Body of pancreas (tissue), 4 donors: Measurements from ENCODE around the gene VSTM4.

Experiments
- POLR2A ChIP-seq, 3 donors: fragments of 450-650 bp; IDR thresholded peaks; one replicate each; pipeline ENCODE4 v1.6.1; 2016; ENCODE audit warnings: antibody characterized with exemption in 3 of 3, mild to moderate bottlenecking in 2 of 3
- TF ChIP-seq, protein P1 (sequence below), 7 experiments: fragments of 450-650 bp in 4 of 7; fragments of 200-600 bp in 3 of 7; sonication (generic) in 3 of 7; IDR thresholded peaks; one replicate each; pipeline ENCODE4 v1.5.1; 2016 to 2019; ENCODE audit warnings: antibody characterized with exemption in 7 of 7

DNA sequence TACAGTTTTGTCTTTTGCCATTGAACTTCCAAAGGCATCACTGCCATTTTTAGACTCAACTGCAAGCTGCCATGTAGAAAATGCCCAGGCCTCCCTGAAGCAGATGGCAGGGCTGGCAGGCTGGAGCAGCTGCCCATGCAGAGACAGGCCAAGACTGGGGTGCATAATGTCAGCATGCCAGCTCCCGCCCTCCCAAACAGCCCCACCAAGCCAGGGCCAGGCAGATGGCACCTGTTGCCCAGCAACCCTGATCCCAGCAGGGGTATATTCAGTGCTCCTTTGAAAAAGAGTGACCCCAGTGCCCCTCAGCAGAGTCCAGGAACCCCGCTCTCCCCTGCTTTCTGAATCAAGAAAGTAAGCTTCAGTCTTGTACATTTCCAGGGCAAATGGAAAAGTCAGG, 32.6 kb downstream of the VSTM4 start:
- TF ChIP-seq, protein P1, sequence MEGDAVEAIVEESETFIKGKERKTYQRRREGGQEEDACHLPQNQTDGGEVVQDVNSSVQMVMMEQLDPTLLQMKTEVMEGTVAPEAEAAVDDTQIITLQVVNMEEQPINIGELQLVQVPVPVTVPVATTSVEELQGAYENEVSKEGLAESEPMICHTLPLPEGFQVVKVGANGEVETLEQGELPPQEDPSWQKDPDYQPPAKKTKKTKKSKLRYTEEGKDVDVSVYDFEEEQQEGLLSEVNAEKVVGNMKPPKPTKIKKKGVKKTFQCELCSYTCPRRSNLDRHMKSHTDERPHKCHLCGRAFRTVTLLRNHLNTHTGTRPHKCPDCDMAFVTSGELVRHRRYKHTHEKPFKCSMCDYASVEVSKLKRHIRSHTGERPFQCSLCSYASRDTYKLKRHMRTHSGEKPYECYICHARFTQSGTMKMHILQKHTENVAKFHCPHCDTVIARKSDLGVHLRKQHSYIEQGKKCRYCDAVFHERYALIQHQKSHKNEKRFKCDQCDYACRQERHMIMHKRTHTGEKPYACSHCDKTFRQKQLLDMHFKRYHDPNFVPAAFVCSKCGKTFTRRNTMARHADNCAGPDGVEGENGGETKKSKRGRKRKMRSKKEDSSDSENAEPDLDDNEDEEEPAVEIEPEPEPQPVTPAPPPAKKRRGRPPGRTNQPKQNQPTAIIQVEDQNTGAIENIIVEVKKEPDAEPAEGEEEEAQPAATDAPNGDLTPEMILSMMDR (IDR thresholded peaks at IDR 0.05): no peak
- TF ChIP-seq POLR2A (IDR thresholded peaks at IDR 0.05): no peak
